Activated CD4-positive, alpha-beta T cell treated with anti-CD3 and anti-CD28 coated beads for 1 hour (primary cell): ENCODE measurements around the gene IL1RAPL1.
"Not testable (repeated sequence)": the region's sequence is repeated elsewhere in the genome, so short reads cannot be mapped to it uniquely, and the experiment has no call there.

ENCODE experiments used
- DNase-seq: peaks from one replicate; pipeline ENCODE4 v3.0.0-alpha.2; 2020

The IL1RAPL1 gene

GRCh38 chrX:28800671-28801070 is 213.4 kb downstream of the IL1RAPL1 start:
- DNase-seq: not testable (repeated sequence)

GRCh38 chrX:28802625-28803024 is 215.4 kb downstream of the IL1RAPL1 start:
- DNase-seq: no peak

- no peak for DNase-seq
Measured at GRCh38 chrX:28835991-28836390, 248.7 kb downstream of the IL1RAPL1 start.

GRCh38 chrX:28843817-28844216 is 256.6 kb downstream of the IL1RAPL1 start:
- no peak for DNase-seq

- no peak for DNase-seq
Measured at GRCh38 chrX:28847423-28847822, 260.2 kb downstream of the IL1RAPL1 start.

GRCh38 chrX:28848707-28849106 is 261.5 kb downstream of the IL1RAPL1 start:
- DNase-seq: no peak

- DNase-seq: no peak
Measured at GRCh38 chrX:28850955-28851354, 263.7 kb downstream of the IL1RAPL1 start.

- DNase-seq: no peak
Measured at GRCh38 chrX:28851871-28852270, 264.6 kb downstream of the IL1RAPL1 start.

- no peak for DNase-seq
Measured at GRCh38 chrX:28854637-28855036, 267.4 kb downstream of the IL1RAPL1 start.

- no peak for DNase-seq
Measured at GRCh38 chrX:28876408-28876807, 289.2 kb downstream of the IL1RAPL1 start.

- DNase-seq: no peak
Measured at GRCh38 chrX:28876901-28877300, 289.7 kb downstream of the IL1RAPL1 start.

GRCh38 chrX:28880136-28880535 is 292.9 kb downstream of the IL1RAPL1 start:
- DNase-seq: no peak

- DNase-seq: no peak
Measured at GRCh38 chrX:28884823-28885222, 297.6 kb downstream of the IL1RAPL1 start.

- no peak for DNase-seq
Measured at GRCh38 chrX:28888416-28888815, 301.2 kb downstream of the IL1RAPL1 start.

- no peak for DNase-seq
Measured at GRCh38 chrX:28889591-28890090, 302.4 kb downstream of the IL1RAPL1 start.

GRCh38 chrX:28901637-28902036 is 314.4 kb downstream of the IL1RAPL1 start:
- DNase-seq: no peak

GRCh38 chrX:28910487-28910886 is 323.2 kb downstream of the IL1RAPL1 start:
- DNase-seq: no peak

GRCh38 chrX:28920153-28920943 is 333.1 kb downstream of the IL1RAPL1 start:
- no peak for DNase-seq

GRCh38 chrX:28922106-28922505 is 334.9 kb downstream of the IL1RAPL1 start:
- DNase-seq: no peak

GRCh38 chrX:28946846-28947245 is 359.6 kb downstream of the IL1RAPL1 start:
- DNase-seq: no peak

GRCh38 chrX:28960063-28960462 is 372.8 kb downstream of the IL1RAPL1 start:
- no peak for DNase-seq

GRCh38 chrX:28966331-28966730 is 379.1 kb downstream of the IL1RAPL1 start:
- no peak for DNase-seq

GRCh38 chrX:28969126-28969525 is 381.9 kb downstream of the IL1RAPL1 start:
- DNase-seq: no peak

- DNase-seq: no peak
Measured at GRCh38 chrX:28979877-28980276, 392.6 kb downstream of the IL1RAPL1 start.

GRCh38 chrX:28981952-28982351 is 394.7 kb downstream of the IL1RAPL1 start:
- no peak for DNase-seq
